Liver (tissue), 9 donors: Measurements from ENCODE around the gene GON4L. TPM values are rescaled to one million over a fixed set of nuclear protein-coding genes. Genes with fewer than 3 reads are reported as not detected.
"Not testable (repeated sequence)": the region's sequence is repeated elsewhere in the genome, so short reads cannot be mapped to it uniquely, and the experiment has no call there.

Experiments used
- DNase-seq: peaks from one replicate; pipeline ENCODE4 v3.0.0-alpha.2; 2017; ENCODE audit warnings: low spot score
- H3K27ac ChIP-seq, 2 donors: one replicate each; pipeline ENCODE4 v1.7.0; 2013; ENCODE audit warnings: inconsistent platforms in 2 of 2, low read length in 2 of 2, control low read depth in 1 of 2, low read depth in 1 of 2, mild to moderate bottlenecking in 1 of 2
- H3K27me3 ChIP-seq, 4 donors: one replicate each; pipeline versions ENCODE4 v1.6.1 to v1.7.0; 2013; ENCODE audit warnings: low read length in 3 of 4, inconsistent platforms in 1 of 4, mild to moderate bottlenecking in 1 of 4, moderate library complexity in 1 of 4; ENCODE audit not compliant: control insufficient read depth in 4 of 4, insufficient read depth in 4 of 4
- H3K36me3 ChIP-seq, 4 donors: one replicate each; pipeline versions ENCODE4 v1.6.1 to v1.7.0; 2013; ENCODE audit warnings: low read length in 3 of 4, mild to moderate bottlenecking in 3 of 4, low read depth in 1 of 4, moderate library complexity in 1 of 4; ENCODE audit not compliant: control insufficient read depth in 4 of 4, insufficient read depth in 3 of 4
- H3K4me1 ChIP-seq, 4 donors: one replicate each; pipeline versions ENCODE4 v1.6.1 to v1.7.0; 2013; ENCODE audit warnings: low read length in 3 of 4, mild to moderate bottlenecking in 3 of 4, moderate library complexity in 1 of 4; ENCODE audit not compliant: control insufficient read depth in 4 of 4, insufficient read depth in 4 of 4
- H3K4me3 ChIP-seq, 3 donors: one replicate each; pipeline versions ENCODE4 v1.6.1 to v1.7.0; 2013; ENCODE audit warnings: low read length in 3 of 3, control low read depth in 1 of 3, low read depth in 1 of 3, mild to moderate bottlenecking in 1 of 3
- H3K9ac ChIP-seq, 2 donors: one replicate each; pipeline ENCODE4 v1.7.0; 2013; ENCODE audit warnings: low read length in 2 of 2, mild to moderate bottlenecking in 2 of 2, moderate library complexity in 2 of 2, control low read depth in 1 of 2, low read depth in 1 of 2
- H3K9me3 ChIP-seq, 4 donors: one replicate each; pipeline versions ENCODE4 v1.6.1 to v1.7.0; 2013; ENCODE audit warnings: low read length in 3 of 4; ENCODE audit not compliant: control insufficient read depth in 4 of 4
- FOXA1 ChIP-seq: IDR thresholded peaks from 2 replicates; pipeline ENCODE4 v1.6.1; 2016; ENCODE audit warnings: antibody characterized with exemption
- GABPA ChIP-seq, 2 donors: IDR thresholded peaks in 1 of 2; conservative IDR thresholded peaks in 1 of 2; 2 replicates each; pipeline ENCODE4 v1.6.1; 2016; ENCODE audit warnings: antibody characterized with exemption in 2 of 2, mild to moderate bottlenecking in 1 of 2, moderate library complexity in 1 of 2
- HNF4A ChIP-seq, 2 donors: conservative IDR thresholded peaks; 2 replicates each; pipeline ENCODE4 v1.6.1; 2016; ENCODE audit warnings: antibody characterized with exemption in 2 of 2, mild to moderate bottlenecking in 2 of 2
- JUND ChIP-seq, 2 donors: IDR thresholded peaks; 2 replicates each; pipeline ENCODE4 v1.6.1; 2016; ENCODE audit warnings: antibody characterized with exemption in 2 of 2
- RXRA ChIP-seq, 2 donors: IDR thresholded peaks; 2 replicates each; pipeline ENCODE4 v1.6.1; 2017 to 2018; ENCODE audit warnings: antibody characterized with exemption in 2 of 2, mild to moderate bottlenecking in 1 of 2
- SP1 ChIP-seq: IDR thresholded peaks from 2 replicates; pipeline ENCODE4 v1.6.1; 2018; ENCODE audit warnings: antibody characterized with exemption, mild to moderate bottlenecking
- WGBS: extraction: QIAGEN DNeasy Blood & Tissue Kit; methylation state at CpG from one replicate; pipeline ENCODE4 v1.1.7; 2013; 5-methylcytosine and 5-hydroxymethylcytosine counted together
- polyA plus RNA-seq, 2 donors: library from polyadenylated mRNA; stranded (reverse) in 1 of 2; unstranded in 1 of 2; fragments of 200-250 nt in 1 of 2; fragments of >200 nt in 1 of 2; fragmentation: Nextera tagmentation in 1 of 2; extraction: Ambion mirVana in 1 of 2; gene quantifications; one replicate each; pipeline versions ENCODE4 v1.2.1 to v1.2.3, GENCODE V29; 2013 to 2015
- total RNA-seq, 2 donors: library from RNA; depleted of rRNA; stranded (reverse); fragments of >200 nt; gene quantifications; one replicate each; pipeline ENCODE4 v1.2.3, GENCODE V29; 2014
- TF ChIP-seq, protein P1 (sequence below): fragments of 150-350 bp; IDR thresholded peaks from 2 replicates; pipeline ENCODE4 v1.5.1; 2017; ENCODE audit warnings: improper control_type of control experiment, low read depth, low read length; ENCODE audit not compliant: missing input control
- TF ChIP-seq, protein P2 (sequence below): IDR thresholded peaks from 2 replicates; pipeline ENCODE4 v1.6.1; 2016; ENCODE audit warnings: antibody characterized with exemption, mild to moderate bottlenecking
- TF ChIP-seq, protein P3 (sequence below): IDR thresholded peaks from 2 replicates; pipeline ENCODE4 v1.6.1; 2016; ENCODE audit warnings: antibody characterized with exemption
- TF ChIP-seq, protein P4 (sequence below): IDR thresholded peaks from 2 replicates; pipeline ENCODE4 v1.6.1; 2016; ENCODE audit warnings: antibody characterized with exemption
- donor health status: healthy.
- donor health status: healthy.
- donor health status: healthy.
- donor health status: healthy.
- donor health status: healthy.

GON4L gene
- total and polyA plus RNA-seq, 4 donors, result 5.7 to 26.2 (median 15.7) TPM

DNA sequence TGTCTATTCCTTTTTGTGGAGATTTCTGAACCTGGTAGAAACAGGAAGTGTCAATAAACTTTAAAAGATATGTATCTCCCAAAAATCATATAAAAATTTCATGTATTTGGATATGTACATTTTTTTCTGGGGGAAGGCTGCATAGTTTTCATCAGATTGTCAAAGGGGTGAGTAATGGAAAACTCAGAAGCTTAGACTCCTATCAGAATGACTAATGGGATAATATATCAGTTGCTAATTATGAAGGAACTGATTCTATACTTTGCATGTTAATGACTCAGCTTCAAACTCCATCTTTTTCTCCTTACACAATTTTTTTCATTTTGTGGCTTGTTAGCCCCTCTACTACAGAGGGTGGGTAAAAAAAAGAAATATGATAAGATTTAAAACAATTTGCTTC is 55.9 kb downstream of the GON4L start:
- no peak overlapping the region for H3K9ac ChIP-seq
- no peaks in the 10 kb centered on the region for H3K4me1 ChIP-seq
- no peak for DNase-seq
- H3K27ac ChIP-seq, result no peak overlapping the region
- no peak overlapping the region for H3K4me3 ChIP-seq
- no peak for TF ChIP-seq FOXA1
- peaks cover 8 to 32% (median 18%) of the 10 kb centered on the region in 4 donors for H3K36me3 ChIP-seq
- no peaks in the 10 kb centered on the region for H3K9me3 ChIP-seq
- no peaks in the 10 kb centered on the region for H3K27me3 ChIP-seq

DNA sequence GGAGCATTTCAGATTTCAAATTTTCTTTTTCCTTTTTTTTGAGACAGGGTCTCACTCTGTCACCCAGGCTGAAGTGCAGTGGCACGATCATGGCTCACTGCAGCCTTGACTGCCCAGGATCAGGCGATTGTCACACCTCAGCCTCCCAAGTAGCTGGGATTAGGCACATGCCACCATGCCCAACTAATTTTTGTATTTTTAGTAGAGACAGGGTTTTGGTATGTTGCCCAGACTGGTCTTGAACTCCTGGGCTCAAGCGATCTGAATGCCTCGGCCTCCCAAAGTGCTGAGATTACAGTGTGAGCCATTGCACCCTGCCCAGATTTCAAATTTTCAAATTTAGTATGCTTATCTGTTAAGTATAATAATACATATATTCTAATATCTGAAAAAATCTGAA is 61.4 kb downstream of the GON4L start:
- H3K4me3 ChIP-seq, H3K4me1 ChIP-seq, H3K27ac ChIP-seq, DNase-seq, H3K9me3 ChIP-seq, H3K27me3 ChIP-seq, H3K9ac ChIP-seq: not testable (repeated sequence)
- H3K36me3 ChIP-seq, result peaks cover 4 to 38% (median 26%) of the 10 kb centered on the region in 4 donors
- 95% methylated on average over 4 of the region's 4 CpGs for WGBS

DNA sequence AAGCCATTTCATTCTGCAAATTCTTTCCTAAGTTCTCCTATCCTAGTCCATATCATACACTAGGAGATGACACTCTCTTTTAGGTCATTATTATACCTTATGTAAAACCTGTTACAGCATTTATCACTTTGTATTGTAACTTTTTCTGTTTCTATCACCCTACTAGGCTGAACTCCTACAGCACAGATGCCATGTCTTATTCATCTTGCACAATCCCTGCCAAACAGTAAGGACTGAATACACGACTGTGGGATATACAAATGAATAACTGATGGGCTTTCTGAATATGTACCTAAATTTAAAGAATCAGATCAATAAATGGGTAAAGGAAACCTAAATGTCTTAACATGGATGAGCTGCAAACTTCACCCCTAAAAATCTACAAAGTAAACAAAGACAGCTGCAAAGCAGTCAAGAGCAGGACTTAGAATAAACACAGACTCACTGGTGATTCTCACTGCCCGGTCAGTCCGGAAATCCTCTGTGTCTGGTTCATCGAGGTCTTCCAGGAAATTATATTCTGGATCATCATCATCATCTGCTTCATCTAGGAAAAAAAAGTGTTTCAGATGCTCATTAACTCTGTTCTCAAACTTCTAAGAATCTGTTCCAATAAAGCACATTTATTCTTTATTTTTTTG is 62.3 kb downstream of the GON4L start:
- TF ChIP-seq FOXA1 (no peak), RXRA (IDR thresholded peaks at IDR 0.05) (no peak), JUND (IDR thresholded peaks at IDR 0.05) (no peak), SP1 (no peak)
- TF ChIP-seq, protein P1, sequence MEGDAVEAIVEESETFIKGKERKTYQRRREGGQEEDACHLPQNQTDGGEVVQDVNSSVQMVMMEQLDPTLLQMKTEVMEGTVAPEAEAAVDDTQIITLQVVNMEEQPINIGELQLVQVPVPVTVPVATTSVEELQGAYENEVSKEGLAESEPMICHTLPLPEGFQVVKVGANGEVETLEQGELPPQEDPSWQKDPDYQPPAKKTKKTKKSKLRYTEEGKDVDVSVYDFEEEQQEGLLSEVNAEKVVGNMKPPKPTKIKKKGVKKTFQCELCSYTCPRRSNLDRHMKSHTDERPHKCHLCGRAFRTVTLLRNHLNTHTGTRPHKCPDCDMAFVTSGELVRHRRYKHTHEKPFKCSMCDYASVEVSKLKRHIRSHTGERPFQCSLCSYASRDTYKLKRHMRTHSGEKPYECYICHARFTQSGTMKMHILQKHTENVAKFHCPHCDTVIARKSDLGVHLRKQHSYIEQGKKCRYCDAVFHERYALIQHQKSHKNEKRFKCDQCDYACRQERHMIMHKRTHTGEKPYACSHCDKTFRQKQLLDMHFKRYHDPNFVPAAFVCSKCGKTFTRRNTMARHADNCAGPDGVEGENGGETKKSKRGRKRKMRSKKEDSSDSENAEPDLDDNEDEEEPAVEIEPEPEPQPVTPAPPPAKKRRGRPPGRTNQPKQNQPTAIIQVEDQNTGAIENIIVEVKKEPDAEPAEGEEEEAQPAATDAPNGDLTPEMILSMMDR, result no peak
- TF ChIP-seq, protein P2, sequence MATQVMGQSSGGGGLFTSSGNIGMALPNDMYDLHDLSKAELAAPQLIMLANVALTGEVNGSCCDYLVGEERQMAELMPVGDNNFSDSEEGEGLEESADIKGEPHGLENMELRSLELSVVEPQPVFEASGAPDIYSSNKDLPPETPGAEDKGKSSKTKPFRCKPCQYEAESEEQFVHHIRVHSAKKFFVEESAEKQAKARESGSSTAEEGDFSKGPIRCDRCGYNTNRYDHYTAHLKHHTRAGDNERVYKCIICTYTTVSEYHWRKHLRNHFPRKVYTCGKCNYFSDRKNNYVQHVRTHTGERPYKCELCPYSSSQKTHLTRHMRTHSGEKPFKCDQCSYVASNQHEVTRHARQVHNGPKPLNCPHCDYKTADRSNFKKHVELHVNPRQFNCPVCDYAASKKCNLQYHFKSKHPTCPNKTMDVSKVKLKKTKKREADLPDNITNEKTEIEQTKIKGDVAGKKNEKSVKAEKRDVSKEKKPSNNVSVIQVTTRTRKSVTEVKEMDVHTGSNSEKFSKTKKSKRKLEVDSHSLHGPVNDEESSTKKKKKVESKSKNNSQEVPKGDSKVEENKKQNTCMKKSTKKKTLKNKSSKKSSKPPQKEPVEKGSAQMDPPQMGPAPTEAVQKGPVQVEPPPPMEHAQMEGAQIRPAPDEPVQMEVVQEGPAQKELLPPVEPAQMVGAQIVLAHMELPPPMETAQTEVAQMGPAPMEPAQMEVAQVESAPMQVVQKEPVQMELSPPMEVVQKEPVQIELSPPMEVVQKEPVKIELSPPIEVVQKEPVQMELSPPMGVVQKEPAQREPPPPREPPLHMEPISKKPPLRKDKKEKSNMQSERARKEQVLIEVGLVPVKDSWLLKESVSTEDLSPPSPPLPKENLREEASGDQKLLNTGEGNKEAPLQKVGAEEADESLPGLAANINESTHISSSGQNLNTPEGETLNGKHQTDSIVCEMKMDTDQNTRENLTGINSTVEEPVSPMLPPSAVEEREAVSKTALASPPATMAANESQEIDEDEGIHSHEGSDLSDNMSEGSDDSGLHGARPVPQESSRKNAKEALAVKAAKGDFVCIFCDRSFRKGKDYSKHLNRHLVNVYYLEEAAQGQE, result no peak
- no peak overlapping the region for H3K27ac ChIP-seq
- no peaks in the 10 kb centered on the region for H3K9me3 ChIP-seq
- H3K36me3 ChIP-seq, result peaks cover 4 to 38% (median 26%) of the 10 kb centered on the region in 4 donors
- no peaks in the 10 kb centered on the region for H3K4me1 ChIP-seq
- DNase-seq, result no peak
- no peak overlapping the region for H3K9ac ChIP-seq
- H3K27me3 ChIP-seq, result no peaks in the 10 kb centered on the region
- H3K4me3 ChIP-seq, result no peak overlapping the region
- WGBS, result 74% methylated on average over 4 of the region's 4 CpGs

DNA sequence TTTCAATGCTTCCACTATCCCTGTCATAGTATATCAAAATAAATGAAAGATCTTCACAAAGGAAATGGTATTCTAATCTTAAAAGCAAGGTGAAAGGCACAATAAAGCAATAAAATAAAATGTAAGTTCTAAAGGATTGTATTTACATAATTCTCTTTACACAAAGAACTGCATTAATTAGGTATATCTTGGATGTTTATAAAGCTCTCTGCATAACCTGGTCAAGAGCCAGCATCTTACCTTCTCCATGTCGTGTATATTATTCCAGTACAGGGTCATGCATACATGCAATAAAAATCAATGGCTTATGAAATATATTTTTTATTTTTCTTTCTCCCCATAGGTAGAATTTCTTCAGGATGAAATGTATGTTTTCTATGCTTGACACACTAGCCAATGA is 63.8 kb downstream of the GON4L start:
- H3K4me3 ChIP-seq, result no peak overlapping the region
- DNase-seq, result no peak
- H3K27ac ChIP-seq, result no peak overlapping the region
- no peaks in the 10 kb centered on the region for H3K9me3 ChIP-seq
- no peaks in the 10 kb centered on the region for H3K4me1 ChIP-seq
- no peaks in the 10 kb centered on the region for H3K27me3 ChIP-seq
- no peak overlapping the region for H3K9ac ChIP-seq
- 86% methylated on average over 1 of the region's 1 CpG for WGBS
- H3K36me3 ChIP-seq, result peaks cover 4 to 32% (median 25%) of the 10 kb centered on the region in 4 donors
- TF ChIP-seq FOXA1, result no peak
- TF ChIP-seq, protein P3, sequence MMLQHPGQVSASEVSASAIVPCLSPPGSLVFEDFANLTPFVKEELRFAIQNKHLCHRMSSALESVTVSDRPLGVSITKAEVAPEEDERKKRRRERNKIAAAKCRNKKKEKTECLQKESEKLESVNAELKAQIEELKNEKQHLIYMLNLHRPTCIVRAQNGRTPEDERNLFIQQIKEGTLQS, result no peak
- TF ChIP-seq, protein P4, sequence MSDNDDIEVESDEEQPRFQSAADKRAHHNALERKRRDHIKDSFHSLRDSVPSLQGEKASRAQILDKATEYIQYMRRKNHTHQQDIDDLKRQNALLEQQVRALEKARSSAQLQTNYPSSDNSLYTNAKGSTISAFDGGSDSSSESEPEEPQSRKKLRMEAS, result no peak
- TF ChIP-seq JUND (IDR thresholded peaks at IDR 0.05), result no peak
- no peak for TF ChIP-seq GABPA (IDR thresholded peaks at IDR 0.05 in 1 of 2, conservative IDR thresholded peaks at IDR 0.05 in 1 of 2)
- no peak for TF ChIP-seq HNF4A (conservative IDR thresholded peaks at IDR 0.05)
- no peak for TF ChIP-seq SP1
- TF ChIP-seq, protein P2, result no peak
